Colonic mucosa (tissue), 4 donors: ENCODE results near the gene MRTFA. TPM values are rescaled to one million over a fixed set of nuclear protein-coding genes. Genes with fewer than 3 reads are reported as not detected.

Experiments used
- DNase-seq: peaks from one replicate; pipeline ENCODE4 v3.0.0-alpha.2; 2020
- H3K27ac ChIP-seq: fragments of 200-600 bp; one replicate; pipeline ENCODE4 v1.8.0; 2021
- H3K27me3 ChIP-seq: fragments of 200-600 bp; one replicate; pipeline ENCODE4 v1.8.0; 2021
- H3K36me3 ChIP-seq: fragments of 200-600 bp; one replicate; pipeline ENCODE4 v1.8.0; 2021
- H3K4me1 ChIP-seq: fragments of 200-600 bp; one replicate; pipeline ENCODE4 v1.8.0; 2021; ENCODE audit warnings: mild to moderate bottlenecking
- H3K4me3 ChIP-seq: fragments of 200-600 bp; one replicate; pipeline ENCODE4 v1.8.0; 2021
- H3K9ac ChIP-seq, 2 donors: one replicate each; pipeline ENCODE4 v1.7.0; 2013; ENCODE audit warnings: control low read depth in 2 of 2, low read depth in 2 of 2, low read length in 2 of 2
- H3K9me3 ChIP-seq: fragments of 200-600 bp; one replicate; pipeline ENCODE4 v1.8.0; 2021
- intact Hi-C: fragments of 100-400 bp; cut with DNase I; formaldehyde crosslinking; loops from one replicate; pipeline ENCODE4 v1.14.1; 2022
- total RNA-seq, 2 donors: library from RNA; stranded (reverse); fragmentation: NEBNext Ultra II Directional in 1 of 2; extraction: Animal tissue kit (Norgen Biotek cat#: 25700) in 1 of 2; gene quantifications; one replicate each; pipeline ENCODE4 v1.2.1, GENCODE V29; 2021
- TF ChIP-seq, protein P1 (sequence below): fragments of 200-600 bp; IDR thresholded peaks from one replicate; pipeline ENCODE4 v1.8.0; 2022; ENCODE audit warnings: antibody characterized with exemption, mild to moderate bottlenecking
- donor health status: healthy.
- donor health status: DM: no; HTN: no; CAD: no.
- donor health status: DM: no; HTN: no; CAD: no.

MRTFA gene
- total RNA-seq, 2 donors from 2014 or later: 31.9 to 35.6 TPM

DNA sequence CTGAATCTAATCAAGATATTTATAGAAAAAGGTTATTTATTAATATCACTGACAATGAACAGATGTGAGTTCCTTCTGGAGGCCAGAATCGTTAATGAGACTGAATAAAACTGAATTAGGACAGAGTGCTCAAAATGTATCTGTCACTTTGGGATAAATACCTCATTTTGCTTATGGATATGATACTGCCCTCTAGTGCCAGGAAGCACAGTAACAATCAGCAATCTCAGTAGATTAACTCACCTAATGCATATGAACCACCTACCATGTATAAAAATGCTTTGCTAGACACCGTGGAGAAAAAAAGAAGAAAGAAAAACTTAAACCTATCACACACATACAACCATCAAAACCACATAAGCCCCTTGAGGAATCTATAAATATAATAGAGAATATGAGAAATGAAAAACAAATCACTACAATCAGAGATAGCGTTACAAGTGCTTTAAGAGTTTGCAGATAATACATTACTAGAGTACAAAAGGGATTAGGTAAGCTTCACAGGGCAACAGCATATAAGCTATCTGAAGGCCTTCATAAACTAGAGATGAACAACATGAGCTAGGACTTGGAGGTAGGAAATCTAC, 148.8 kb downstream of the MRTFA start:
- TF ChIP-seq, protein P1, sequence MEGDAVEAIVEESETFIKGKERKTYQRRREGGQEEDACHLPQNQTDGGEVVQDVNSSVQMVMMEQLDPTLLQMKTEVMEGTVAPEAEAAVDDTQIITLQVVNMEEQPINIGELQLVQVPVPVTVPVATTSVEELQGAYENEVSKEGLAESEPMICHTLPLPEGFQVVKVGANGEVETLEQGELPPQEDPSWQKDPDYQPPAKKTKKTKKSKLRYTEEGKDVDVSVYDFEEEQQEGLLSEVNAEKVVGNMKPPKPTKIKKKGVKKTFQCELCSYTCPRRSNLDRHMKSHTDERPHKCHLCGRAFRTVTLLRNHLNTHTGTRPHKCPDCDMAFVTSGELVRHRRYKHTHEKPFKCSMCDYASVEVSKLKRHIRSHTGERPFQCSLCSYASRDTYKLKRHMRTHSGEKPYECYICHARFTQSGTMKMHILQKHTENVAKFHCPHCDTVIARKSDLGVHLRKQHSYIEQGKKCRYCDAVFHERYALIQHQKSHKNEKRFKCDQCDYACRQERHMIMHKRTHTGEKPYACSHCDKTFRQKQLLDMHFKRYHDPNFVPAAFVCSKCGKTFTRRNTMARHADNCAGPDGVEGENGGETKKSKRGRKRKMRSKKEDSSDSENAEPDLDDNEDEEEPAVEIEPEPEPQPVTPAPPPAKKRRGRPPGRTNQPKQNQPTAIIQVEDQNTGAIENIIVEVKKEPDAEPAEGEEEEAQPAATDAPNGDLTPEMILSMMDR: peak; percentile 76
- no peak for DNase-seq
- Histone ChIP-seq H3K36me3 (no peaks in the 10 kb centered on the region), H3K4me3 (no peak overlapping the region), H3K9me3 (no peaks in the 10 kb centered on the region), H3K27ac (no peak overlapping the region), H3K9ac (no peak overlapping the region), H3K4me1 (no peaks in the 10 kb centered on the region), H3K27me3 (no peaks in the 10 kb centered on the region)
- intact Hi-C loops: no loop called here

DNA sequence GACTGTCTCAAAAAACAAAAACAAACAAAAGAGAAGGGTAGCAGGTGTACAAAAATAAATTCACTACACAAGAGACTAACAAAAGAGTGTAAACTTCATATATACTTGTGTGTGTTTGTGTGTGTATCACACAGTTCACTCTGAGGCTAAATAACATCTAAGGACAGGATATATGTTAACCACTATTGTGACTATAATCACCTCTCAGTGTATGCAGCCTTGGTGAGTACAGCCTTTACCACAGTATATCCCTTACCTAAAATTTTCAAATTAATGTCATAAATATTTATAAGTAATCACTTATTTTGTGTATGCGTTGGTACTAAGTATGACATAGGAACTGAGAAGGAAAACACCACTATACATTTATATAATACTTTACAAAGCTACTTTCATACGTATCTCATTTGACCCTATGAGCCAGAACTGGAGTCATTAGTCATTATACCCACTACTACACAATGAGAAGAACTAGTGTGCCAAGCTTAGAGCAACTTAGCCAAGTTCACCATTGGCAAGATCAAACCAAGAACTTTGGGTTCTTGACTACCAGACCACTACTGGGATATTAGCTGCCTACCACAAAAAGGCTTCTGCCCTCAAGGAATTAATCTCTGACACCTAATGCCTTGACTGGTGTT, 149.4 kb downstream of the MRTFA start:
- no peaks in the 10 kb centered on the region for H3K9me3 ChIP-seq
- TF ChIP-seq, protein P1: no peak
- no peak for DNase-seq
- H3K27me3 ChIP-seq: no peaks in the 10 kb centered on the region
- H3K4me3 ChIP-seq: no peak overlapping the region
- H3K36me3 ChIP-seq: no peaks in the 10 kb centered on the region
- intact Hi-C loops: no loop called here
- no peak overlapping the region for H3K9ac ChIP-seq
- no peak overlapping the region for H3K27ac ChIP-seq
- H3K4me1 ChIP-seq: no peaks in the 10 kb centered on the region

DNA sequence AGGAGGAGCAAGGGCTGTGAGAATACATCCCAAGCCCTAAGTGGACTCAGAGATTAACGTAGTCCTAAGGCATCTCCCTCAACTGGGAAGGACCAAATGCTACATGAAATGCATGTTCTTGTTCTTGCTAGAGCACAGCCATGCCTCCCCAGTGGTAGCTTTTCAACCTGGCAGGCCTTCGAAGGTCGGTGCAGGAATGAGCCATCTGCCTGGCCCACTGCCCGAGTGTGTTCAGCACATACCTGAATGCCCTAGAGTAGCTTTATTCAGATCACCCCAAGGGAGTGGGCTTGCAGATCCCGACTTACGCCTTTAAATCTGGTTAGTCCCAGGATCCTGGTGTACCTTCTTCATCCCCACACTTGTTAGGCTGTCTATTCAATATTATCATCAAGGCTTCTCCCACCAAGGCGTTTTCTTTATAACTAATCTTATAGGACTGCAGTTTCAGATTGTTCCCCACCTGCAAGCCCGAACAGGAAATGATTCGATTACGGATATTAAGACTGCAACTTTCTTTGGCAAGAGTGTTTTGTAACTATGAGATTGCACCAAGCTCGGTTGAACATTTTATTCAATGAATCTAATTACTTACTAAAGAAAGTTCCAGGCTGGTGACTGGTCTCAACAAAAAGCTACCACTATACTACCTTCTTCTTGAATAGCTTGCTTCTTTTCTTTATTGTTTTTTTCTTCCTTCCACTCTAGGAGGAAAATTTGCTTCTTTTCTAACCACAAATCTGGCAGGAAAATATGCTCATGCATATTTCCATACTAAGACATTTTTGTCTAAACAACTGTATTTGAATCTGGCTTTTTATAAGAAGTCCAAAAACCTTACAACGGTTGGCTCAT, 150.5 kb downstream of the MRTFA start:
- Histone ChIP-seq H3K9ac (no peak overlapping the region), H3K27ac (no peak overlapping the region), H3K27me3 (no peaks in the 10 kb centered on the region), H3K4me1 (no peaks in the 10 kb centered on the region), H3K9me3 (no peaks in the 10 kb centered on the region), H3K4me3 (no peak overlapping the region), H3K36me3 (no peaks in the 10 kb centered on the region)
- TF ChIP-seq, protein P1: no peak
- no peak for DNase-seq
- intact Hi-C loops: no loop called here

DNA sequence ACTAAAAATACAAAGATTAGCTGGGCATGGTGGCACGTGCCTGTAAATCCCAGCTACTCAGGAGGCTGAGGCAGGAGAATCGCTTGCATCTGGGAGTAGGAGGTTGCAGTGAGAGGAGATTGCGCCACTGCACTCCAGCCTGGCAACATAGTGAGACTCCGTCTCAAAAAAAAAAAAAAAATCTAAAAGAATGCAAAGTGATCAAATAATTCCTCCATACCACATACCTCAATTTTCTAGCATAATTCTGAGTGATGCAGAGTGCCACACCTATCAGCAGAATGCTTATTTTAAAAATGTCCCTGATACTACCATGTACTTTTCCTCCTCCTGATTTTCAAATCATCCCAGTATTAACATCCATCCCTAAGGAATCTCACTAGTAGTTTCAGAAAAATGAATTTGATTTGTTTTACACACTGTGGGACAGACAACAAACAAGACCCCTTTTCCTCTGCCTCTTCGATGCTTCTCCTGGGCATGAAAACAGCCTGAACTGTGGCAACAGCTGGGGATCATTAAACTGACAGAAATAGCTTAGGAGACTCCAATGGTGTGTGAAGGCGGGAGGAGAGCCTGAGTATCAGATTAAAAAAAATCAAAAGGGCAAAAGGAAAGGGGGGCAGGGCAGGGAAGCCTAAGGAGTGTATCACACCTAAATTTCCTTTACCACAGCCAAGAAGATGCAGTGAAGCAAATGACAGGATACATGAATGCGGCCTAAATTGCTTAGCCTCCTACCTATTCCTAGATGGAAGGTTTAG, 151.4 kb downstream of the MRTFA start:
- Histone ChIP-seq H3K27me3 (no peaks in the 10 kb centered on the region), H3K4me3 (no peak overlapping the region), H3K36me3 (no peaks in the 10 kb centered on the region), H3K9me3 (no peaks in the 10 kb centered on the region), H3K4me1 (no peaks in the 10 kb centered on the region), H3K27ac (no peak overlapping the region), H3K9ac (no peak overlapping the region)
- DNase-seq: no peak
- intact Hi-C loops: no loop called here
- TF ChIP-seq, protein P1: no peak

DNA sequence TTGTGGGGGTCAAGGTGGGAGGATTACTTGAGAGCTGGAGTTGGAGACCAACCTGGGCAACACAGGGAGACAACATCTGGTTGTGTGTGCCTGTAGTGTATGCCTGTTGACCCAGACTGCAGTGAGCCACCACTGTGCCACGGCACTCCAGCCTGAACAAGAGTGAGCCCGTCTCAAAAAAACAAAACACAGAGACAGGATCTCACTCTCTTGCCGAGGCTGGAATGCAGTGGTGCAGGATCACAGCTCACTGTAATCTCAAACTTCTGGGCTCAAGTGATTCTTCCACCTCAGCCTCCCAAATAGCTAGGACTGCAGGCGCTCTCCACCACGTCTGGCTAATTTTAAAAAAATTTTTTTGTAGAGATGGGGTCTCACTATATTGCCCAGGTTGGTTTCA, 153.6 kb downstream of the MRTFA start:
- TF ChIP-seq, protein P1: no peak
- intact Hi-C loops: no loop called here
- DNase-seq: no peak
- Histone ChIP-seq H3K27ac (no peak overlapping the region), H3K4me1 (no peaks in the 10 kb centered on the region), H3K4me3 (no peak overlapping the region), H3K9me3 (no peaks in the 10 kb centered on the region), H3K9ac (no peak overlapping the region), H3K36me3 (no peaks in the 10 kb centered on the region), H3K27me3 (no peaks in the 10 kb centered on the region)
